GM12874 (cell line): ENCODE results near the gene PTRH2.

Experiments
- CTCF ChIP-seq: IDR thresholded peaks from 2 replicates; pipeline ENCODE4 v1.5.1; 2011; ENCODE audit warnings: low read depth, mild to moderate bottlenecking, control low read depth, low read length, moderate library complexity; ENCODE audit not compliant: insufficient read depth

Gene PTRH2

DNA sequence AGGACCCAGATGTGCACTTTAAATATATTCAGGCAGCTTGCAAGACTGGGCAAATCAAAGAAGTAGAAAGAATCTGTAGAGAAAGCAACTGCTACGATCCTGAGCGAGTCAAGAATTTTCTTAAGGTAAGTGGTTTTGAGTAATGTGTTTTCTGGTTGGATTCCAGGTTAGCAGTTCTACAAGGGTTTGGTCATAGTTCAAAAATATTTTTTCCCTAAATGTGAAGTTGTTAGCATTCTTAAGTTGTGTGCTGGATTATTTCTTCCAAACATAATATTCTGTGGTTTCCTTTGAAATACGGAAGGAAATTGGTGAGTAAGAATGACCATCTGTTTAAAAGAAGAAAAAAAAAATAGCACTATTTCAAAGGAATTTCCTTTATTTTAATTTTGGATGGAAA is 38.4 kb downstream of the PTRH2 start:
- no peak for TF ChIP-seq CTCF

DNA sequence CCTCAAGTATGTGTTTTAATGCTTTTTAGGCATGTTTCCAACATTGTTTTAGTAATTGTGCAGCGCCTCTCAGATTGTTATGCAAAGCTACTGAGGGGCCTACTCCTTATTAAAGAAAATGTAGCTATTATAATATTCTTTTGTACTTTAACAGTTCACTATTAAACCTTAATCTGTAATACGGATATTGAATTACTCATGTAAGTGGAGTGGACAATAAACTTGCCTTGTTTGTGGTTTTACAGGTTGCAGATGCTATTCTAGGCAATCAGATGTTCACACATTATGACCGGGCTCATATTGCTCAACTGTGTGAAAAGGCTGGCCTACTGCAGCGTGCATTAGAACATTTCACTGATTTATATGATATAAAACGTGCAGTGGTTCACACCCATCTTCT is 41.0 kb downstream of the PTRH2 start:
- no peak for TF ChIP-seq CTCF

- no peak for TF ChIP-seq CTCF
These were observed 55.1 kb downstream of the PTRH2 start for GRCh38 chr17:59652119-59652518.

DNA sequence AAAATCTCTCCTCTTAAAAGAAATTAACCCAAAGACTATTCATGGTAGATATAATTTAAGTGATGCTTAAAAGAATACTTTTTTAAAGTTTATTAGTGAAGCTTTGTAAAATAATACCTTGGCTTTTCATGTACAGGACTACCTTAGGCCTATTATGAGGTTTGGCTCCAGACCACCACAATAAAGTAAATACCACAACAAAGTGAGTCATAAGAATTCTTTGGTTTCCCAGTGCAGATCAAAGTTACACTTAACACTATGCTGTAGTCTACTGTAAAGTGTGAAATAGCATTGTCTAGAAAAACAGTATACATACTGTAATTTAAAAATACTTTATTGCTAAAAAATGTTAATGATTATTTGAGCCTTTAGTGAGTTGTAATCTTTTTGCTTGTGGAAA is 55.9 kb downstream of the PTRH2 start:
- TF ChIP-seq CTCF: no peak

DNA sequence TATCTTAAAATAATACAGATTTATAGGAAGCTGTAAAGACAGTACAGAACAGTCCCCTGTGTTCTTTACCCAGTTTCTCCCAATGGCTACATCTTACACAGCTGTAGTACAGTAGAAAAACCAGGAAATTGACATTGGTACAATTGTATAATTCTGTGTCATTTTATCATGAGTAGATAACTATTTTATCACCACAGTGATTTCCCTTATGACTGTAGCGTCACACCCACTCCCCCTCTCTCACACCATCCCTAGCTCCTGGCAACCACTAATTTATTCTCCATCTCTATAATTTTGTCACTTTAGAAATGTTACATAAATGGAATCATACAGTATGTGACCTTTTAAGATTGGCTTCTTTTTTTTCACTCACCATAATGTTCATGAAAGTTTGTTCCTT is 56.6 kb downstream of the PTRH2 start:
- TF ChIP-seq CTCF: no peak

GRCh38 chr17:59649886-59650285 is 57.3 kb downstream of the PTRH2 start:
- TF ChIP-seq CTCF: no peak
